GM19468 (cell line): ENCODE results near the gene DHH.
"Not testable (repeated sequence)": the region's sequence is repeated elsewhere in the genome, so short reads cannot be mapped to it uniquely, and the experiment has no call there.

Experiments
- ATAC-seq: cut with Tn5 transposase; IDR thresholded peaks from one replicate; pipeline ENCODE4 v1.9.1; 2021; ENCODE audit warnings: mild to moderate bottlenecking, moderate library complexity, moderate number of reproducible peaks; ENCODE audit not compliant: unreplicated experiment; ENCODE audit errors: extremely low read depth

Gene DHH

GRCh38 chr12:49094160-49094974, at the start of gene DHH:
Gene DHH (minus strand): TSS chr12:49094801. CDS start chr12:49094512, 289 bp downstream.
- no peak for ATAC-seq

GRCh38 chr12:49144384-49144783, 49.8 kb upstream of the DHH start:
- no peak for ATAC-seq

GRCh38 chr12:49138999-49139398, 44.4 kb upstream of the DHH start:
- no peak for ATAC-seq

- ATAC-seq, result no peak
Observed at GRCh38 chr12:49138587-49138986, 44.0 kb upstream of the DHH start.

GRCh38 chr12:49137476-49137875, 42.9 kb upstream of the DHH start:
- ATAC-seq, result no peak

GRCh38 chr12:49136997-49137396, 42.4 kb upstream of the DHH start:
- not testable (repeated sequence) for ATAC-seq

- no peak for ATAC-seq
Observed at GRCh38 chr12:49133590-49133989, 39.0 kb upstream of the DHH start.

GRCh38 chr12:49133014-49133413, 38.4 kb upstream of the DHH start:
- no peak for ATAC-seq

GRCh38 chr12:49131894-49132461, 37.4 kb upstream of the DHH start:
- ATAC-seq, result no peak

- ATAC-seq, result peak; percentile 62
Observed at GRCh38 chr12:49131051-49131893, 36.7 kb upstream of the DHH start, which contains the start of gene TUBA1B. Gene TUBA1B (minus strand): TSS chr12:49131395. CDS start chr12:49131300, 95 bp downstream.

GRCh38 chr12:49130151-49131050, 35.8 kb upstream of the DHH start:
- ATAC-seq, result peak; percentile 30

- ATAC-seq, result no peak
Observed at GRCh38 chr12:49129332-49130150, 34.9 kb upstream of the DHH start.

- not testable (repeated sequence) for ATAC-seq
Observed at GRCh38 chr12:49127971-49128370, 33.4 kb upstream of the DHH start.

- no peak for ATAC-seq
Observed at GRCh38 chr12:49126852-49127763, 32.5 kb upstream of the DHH start.

- no peak for ATAC-seq
Observed at GRCh38 chr12:49121047-49121696, 26.6 kb upstream of the DHH start.

GRCh38 chr12:49111206-49111605, 16.6 kb upstream of the DHH start:
- ATAC-seq, result no peak

GRCh38 chr12:49110464-49111155, 16.0 kb upstream of the DHH start, which contains the start of gene LMBR1L:
Gene LMBR1L (minus strand): TSS chr12:49110847. CDS start chr12:49110555, 292 bp downstream.
- peak; percentile 96 for ATAC-seq
